Naive B cell (primary cell): ENCODE data around the gene HELLS. TPM values are rescaled to one million over a fixed set of nuclear protein-coding genes. Genes with fewer than 3 reads are reported as not detected.
"Not testable (repeated sequence)": the region's sequence is repeated elsewhere in the genome, so short reads cannot be mapped to it uniquely, and the experiment has no call there.

Experiments used
- ATAC-seq, 2 donors: fragments of 150-1000 bp; cut with Tn5 transposase; 2 replicates each; pipeline ENCODE4 v1.10.0; 2021; ENCODE audit warnings: low read depth in 2 of 2, mild to moderate bottlenecking in 2 of 2, moderate library complexity in 2 of 2
- DNase-seq: peaks from one replicate; pipeline ENCODE4 v3.0.0; 2022
- H3K27ac Mint-ChIP-seq, 6 donors: one replicate each; pipeline ENCODE4 v1.8.0; 2020 to 2022; ENCODE audit warnings: mild to moderate bottlenecking in 6 of 6, mixed read lengths in 6 of 6, moderate library complexity in 5 of 6, inconsistent platforms in 2 of 6
- H3K27me3 Mint-ChIP-seq, 3 donors: one replicate each; pipeline ENCODE4 v1.8.0; 2021 to 2022; ENCODE audit warnings: mixed read lengths in 3 of 3, mild to moderate bottlenecking in 1 of 3
- H3K36me3 Mint-ChIP-seq, 2 donors: one replicate each; pipeline ENCODE4 v1.8.0; 2020 to 2022; ENCODE audit warnings: mixed read lengths in 2 of 2, inconsistent platforms in 1 of 2, mild to moderate bottlenecking in 1 of 2
- H3K4me1 Mint-ChIP-seq, 3 donors: one replicate each; pipeline ENCODE4 v1.8.0; 2020 to 2022; ENCODE audit warnings: mixed read lengths in 3 of 3, inconsistent platforms in 1 of 3, mild to moderate bottlenecking in 1 of 3, moderate library complexity in 1 of 3
- H3K4me3 Mint-ChIP-seq, 8 donors: one replicate each; pipeline ENCODE4 v1.8.0; 2020 to 2022; ENCODE audit warnings: mild to moderate bottlenecking in 8 of 8, mixed read lengths in 8 of 8, moderate library complexity in 8 of 8, inconsistent platforms in 2 of 8
- H3K9me3 Mint-ChIP-seq, 7 donors: one replicate each; pipeline ENCODE4 v1.8.0; 2020 to 2022; ENCODE audit warnings: mixed read lengths in 7 of 7, mild to moderate bottlenecking in 5 of 7, inconsistent platforms in 2 of 7, moderate library complexity in 1 of 7
- polyA plus RNA-seq, 6 donors: library from polyadenylated mRNA; unstranded; fragments of 300-500 nt; fragmentation: Illumina TruSeq; gene quantifications; one replicate each; pipeline ENCODE4 v1.2.3, GENCODE V29; 2021; ENCODE audit warnings: low read depth in 6 of 6

HELLS gene
- polyA plus RNA-seq, 6 donors from 2014 or later: 0.41 to 10.0 (median 6.7) TPM

DNA sequence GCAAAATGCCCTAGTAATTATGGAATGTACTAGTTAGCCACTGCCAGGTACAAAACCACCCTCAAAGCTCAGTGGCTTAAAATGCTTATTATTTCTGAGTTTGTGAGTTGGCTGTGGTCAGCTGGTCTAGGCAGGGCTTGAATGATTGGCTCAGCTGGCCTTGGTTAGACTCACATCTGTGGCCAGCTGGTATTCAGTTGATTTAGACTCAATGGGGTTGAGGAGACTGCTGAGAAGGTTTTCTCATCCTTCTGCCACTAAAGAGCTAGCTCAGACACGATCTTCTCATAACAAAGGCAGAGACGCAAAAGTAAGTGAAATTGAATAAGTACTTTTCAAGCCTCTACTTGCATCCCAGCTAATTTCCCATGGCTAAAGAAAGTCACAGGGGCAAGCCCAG, 80.9 kb downstream of the HELLS start:
- no peaks in the 10 kb centered on the region for H3K9me3 Mint-ChIP-seq
- no peak for DNase-seq
- peaks cover 0 to 4% (median 0%) of the 10 kb centered on the region in 3 donors for H3K27me3 Mint-ChIP-seq

DNA sequence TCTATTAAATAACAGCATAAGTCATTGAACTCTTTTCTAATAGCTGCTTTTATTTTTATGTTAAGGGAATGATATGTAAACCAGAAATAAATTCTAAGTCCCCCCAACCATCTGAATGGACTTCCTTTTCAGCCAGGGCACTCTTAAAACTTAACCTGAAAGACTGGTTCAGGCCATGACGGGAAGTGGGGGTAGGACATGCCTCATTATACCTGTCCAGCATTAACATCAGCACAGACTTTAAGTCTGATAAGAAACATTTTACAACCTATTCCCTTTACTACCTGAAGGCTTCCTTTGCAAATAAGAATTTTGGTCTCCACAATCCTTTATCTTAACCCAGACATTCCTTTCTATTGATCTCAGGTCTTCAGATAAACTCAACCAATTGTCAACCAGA, 81.9 kb downstream of the HELLS start:
- Mint-ChIP-seq H3K4me1 (peaks cover 0 to 8% (median 0%) of the 10 kb centered on the region in 3 donors), H3K9me3 (peaks cover 0 to 5% (median 3%) of the 10 kb centered on the region in 7 donors), H3K27me3 (peaks cover 0 to 4% (median 0%) of the 10 kb centered on the region in 3 donors), H3K36me3 (no peaks in the 10 kb centered on the region), H3K4me3 (no peak overlapping the region), H3K27ac (no peak overlapping the region)
- ATAC-seq (no peak), DNase-seq (no peak)

More for the DNA sequence above, 80.9 kb downstream of the HELLS start:
- Mint-ChIP-seq H3K4me1 (peaks cover 0 to 1% (median 0%) of the 10 kb centered on the region in 3 donors), H3K4me3 (no peak overlapping the region), H3K36me3 (no peaks in the 10 kb centered on the region), H3K27ac (no peak overlapping the region)
- ATAC-seq: no peak

DNA sequence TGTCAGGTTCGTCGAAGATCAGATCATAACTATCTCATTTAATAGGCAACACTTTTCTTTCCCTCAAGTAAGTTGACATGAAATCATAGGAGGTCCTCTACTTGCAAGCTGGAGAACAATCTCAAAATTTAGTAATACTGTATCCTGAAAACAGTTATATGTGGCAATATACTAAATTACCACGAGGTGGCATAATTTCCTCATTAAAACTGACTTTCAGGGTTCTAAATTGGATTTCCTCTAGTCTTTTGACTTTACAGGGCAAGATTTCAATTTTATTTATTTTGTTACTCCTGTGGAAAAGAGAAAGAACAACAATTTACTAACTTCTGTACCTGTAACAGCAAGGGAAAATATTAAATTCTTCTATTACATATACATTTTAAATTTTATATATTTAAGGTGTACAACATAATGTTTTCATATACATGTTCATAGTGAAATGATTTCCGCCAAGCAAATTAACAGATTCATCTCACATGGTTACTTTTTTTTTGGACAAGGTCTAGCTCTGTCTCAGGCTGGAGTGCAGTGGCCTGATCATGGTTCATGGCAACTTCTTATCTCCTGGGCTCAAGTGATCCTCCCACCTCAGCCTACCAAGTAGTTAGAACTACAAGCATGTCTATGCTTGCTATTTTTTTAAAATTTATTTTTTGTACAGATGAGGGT, 84.6 kb downstream of the HELLS start:
- H3K36me3 Mint-ChIP-seq: no peaks in the 10 kb centered on the region
- H3K4me3 Mint-ChIP-seq: no peak overlapping the region
- peaks cover 0 to 8% (median 0%) of the 10 kb centered on the region in 3 donors for H3K4me1 Mint-ChIP-seq
- peak overlapping the region in 1 of 6 donors; percentile 19 for H3K27ac Mint-ChIP-seq
- peaks cover 0 to 4% (median 0%) of the 10 kb centered on the region in 3 donors for H3K27me3 Mint-ChIP-seq
- DNase-seq (no peak), ATAC-seq (no peak)
- H3K9me3 Mint-ChIP-seq: peaks cover 0 to 23% (median 12%) of the 10 kb centered on the region in 7 donors

DNA sequence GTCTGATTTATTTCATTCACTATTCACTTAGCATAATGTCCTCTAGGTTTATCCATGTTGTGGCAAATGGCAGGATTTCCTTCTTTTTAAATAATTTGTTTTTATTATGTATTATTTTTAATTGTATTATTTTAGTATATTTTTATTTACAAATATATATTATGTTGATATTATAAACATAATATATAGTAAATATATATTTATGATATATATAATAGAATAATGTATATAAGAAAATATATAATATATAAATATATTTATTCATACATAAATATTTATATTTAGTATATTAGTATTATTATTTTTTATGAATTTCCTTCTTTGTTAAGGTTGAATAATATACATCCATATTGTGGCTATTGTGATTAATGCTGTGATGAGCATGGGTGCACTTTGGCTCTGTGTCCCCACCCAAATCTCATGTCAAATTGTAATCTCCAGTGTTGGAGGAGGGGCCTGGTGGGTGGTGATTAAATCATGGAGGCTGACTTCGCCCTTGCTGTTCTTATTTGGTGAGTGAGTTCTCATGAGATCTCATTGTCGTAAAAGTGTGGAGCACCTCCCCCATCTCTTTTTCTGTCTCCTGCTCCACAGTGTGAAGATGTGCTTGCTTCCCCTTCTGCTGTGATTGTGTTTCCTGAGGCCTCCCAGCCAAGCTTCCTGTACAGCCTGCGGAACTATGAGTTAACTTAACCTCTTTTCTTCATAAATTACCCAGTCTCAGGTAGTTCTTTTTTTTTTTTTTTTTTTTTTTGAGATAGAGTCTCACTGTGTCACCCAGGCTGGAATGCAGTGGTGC, 85.7 kb downstream of the HELLS start:
- Mint-ChIP-seq H3K36me3 (no peaks in the 10 kb centered on the region), H3K27me3 (peaks cover 0 to 4% (median 0%) of the 10 kb centered on the region in 3 donors), H3K9me3 (peaks cover 0 to 29% (median 16%) of the 10 kb centered on the region in 7 donors), H3K27ac (peak overlapping the region in 1 of 6 donors; percentile 81), H3K4me1 (peaks cover 0 to 8% (median 0%) of the 10 kb centered on the region in 3 donors), H3K4me3 (no peak overlapping the region)
- no peak for ATAC-seq
- no peak for DNase-seq

DNA sequence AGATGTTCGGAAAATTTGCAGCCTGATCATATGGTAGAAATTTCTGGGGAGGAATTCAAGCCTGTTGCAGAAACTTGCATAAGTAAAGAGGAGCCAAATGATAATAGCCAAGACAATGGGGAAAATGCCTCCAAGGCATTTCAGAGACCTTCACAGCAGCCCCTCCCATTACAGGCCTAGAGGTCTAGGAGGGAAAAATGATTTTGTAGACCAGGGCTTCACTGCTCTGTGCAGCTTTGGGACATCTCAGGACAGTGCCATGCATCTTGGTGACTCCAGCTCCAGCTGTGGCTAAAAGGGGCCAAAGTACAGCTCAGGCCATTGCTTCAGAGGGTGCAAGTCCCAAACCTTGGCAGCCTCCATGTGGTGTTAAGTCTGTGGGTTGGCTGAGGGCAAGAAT, 87.4 kb downstream of the HELLS start:
- H3K36me3 Mint-ChIP-seq: peaks cover 5 to 7% of the 10 kb centered on the region in 2 donors
- H3K4me3 Mint-ChIP-seq: no peak overlapping the region
- peaks cover 1 to 38% (median 28%) of the 10 kb centered on the region in 7 donors for H3K9me3 Mint-ChIP-seq
- H3K27ac Mint-ChIP-seq: no peak overlapping the region
- peaks cover 0 to 4% (median under 1%) of the 10 kb centered on the region in 3 donors for H3K27me3 Mint-ChIP-seq
- ATAC-seq (no peak), DNase-seq (no peak)
- H3K4me1 Mint-ChIP-seq: peaks cover 0 to 8% (median 0%) of the 10 kb centered on the region in 3 donors

DNA sequence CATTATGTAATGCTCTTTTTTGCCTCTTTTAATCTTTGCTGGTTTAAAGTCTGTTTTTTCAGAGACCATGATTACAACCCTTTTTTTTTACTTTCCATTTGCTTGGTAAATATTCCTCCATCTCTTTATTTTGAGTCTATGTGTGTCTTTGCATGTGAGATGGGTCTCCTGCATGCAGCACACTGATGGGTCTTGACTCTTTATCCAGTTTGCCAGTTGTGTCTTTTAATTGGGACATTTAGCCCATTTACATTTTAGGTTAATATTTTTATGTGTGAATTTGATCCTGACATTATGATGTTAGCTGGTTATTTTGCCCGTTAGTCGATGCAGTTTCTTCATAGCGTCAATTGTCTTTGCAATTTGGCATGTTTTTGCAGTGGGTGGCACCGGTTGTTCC, 92.5 kb downstream of the HELLS start:
- not testable (repeated sequence) for DNase-seq, H3K27ac Mint-ChIP-seq, ATAC-seq, H3K4me1 Mint-ChIP-seq, H3K4me3 Mint-ChIP-seq, H3K27me3 Mint-ChIP-seq
- H3K36me3 Mint-ChIP-seq: peaks cover 18 to 21% of the 10 kb centered on the region in 2 donors
- H3K9me3 Mint-ChIP-seq: peaks cover 9 to 47% (median 34%) of the 10 kb centered on the region in 7 donors

DNA sequence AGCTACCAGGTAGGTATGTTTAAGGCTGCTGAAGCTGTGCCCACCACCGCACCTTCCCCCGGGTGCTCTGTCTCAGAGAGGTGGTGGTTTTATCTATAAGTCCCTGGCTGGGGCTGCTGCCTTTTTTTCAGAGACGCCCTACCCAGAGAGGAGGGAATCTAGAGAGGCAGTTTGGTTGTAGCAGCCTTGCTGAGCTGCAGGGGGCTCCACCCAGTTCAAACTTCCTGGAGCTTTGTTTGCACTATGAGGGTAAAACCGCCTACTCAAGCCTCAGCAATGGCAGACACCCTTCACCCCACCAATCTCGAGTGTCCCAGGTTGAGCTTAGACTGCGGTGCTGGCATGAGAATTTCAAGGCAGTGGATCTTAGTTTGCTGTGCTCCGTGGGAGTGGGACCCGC, 94.3 kb downstream of the HELLS start:
- ATAC-seq (no peak), DNase-seq (no peak)
- no peaks in the 10 kb centered on the region for H3K4me1 Mint-ChIP-seq
- H3K36me3 Mint-ChIP-seq: peaks cover 18 to 21% of the 10 kb centered on the region in 2 donors
- H3K27ac Mint-ChIP-seq: no peak overlapping the region
- peaks cover 0 to 8% (median 4%) of the 10 kb centered on the region in 3 donors for H3K27me3 Mint-ChIP-seq
- H3K9me3 Mint-ChIP-seq: peaks cover 9 to 38% (median 28%) of the 10 kb centered on the region in 7 donors
- no peak overlapping the region for H3K4me3 Mint-ChIP-seq

DNA sequence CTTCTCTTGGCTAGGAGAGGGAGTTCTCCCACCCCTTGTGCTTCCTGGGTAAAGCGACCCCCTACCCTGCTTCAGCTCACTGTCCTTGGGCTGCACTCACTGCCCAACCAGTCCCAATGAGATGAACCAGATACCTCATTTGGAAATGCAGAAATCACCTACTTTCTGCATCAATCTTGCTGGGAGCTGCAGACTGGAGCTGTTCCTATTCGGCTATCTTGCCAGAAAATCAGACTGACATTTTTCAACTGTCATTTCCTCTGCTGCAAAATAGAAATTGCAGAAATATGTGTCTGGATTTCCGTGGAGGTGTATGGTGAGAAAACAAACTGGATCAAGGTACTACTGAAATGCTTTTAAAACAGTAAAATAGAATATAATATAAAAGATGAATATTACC, 95.0 kb downstream of the HELLS start:
- ATAC-seq: no peak
- H3K4me1 Mint-ChIP-seq: no peaks in the 10 kb centered on the region
- H3K27ac Mint-ChIP-seq: no peak overlapping the region
- peaks cover 0 to 8% (median 4%) of the 10 kb centered on the region in 3 donors for H3K27me3 Mint-ChIP-seq
- H3K4me3 Mint-ChIP-seq: no peak overlapping the region
- H3K9me3 Mint-ChIP-seq: peaks cover 9 to 38% (median 28%) of the 10 kb centered on the region in 7 donors
- H3K36me3 Mint-ChIP-seq: peaks cover 18 to 21% of the 10 kb centered on the region in 2 donors
- DNase-seq: no peak

DNA sequence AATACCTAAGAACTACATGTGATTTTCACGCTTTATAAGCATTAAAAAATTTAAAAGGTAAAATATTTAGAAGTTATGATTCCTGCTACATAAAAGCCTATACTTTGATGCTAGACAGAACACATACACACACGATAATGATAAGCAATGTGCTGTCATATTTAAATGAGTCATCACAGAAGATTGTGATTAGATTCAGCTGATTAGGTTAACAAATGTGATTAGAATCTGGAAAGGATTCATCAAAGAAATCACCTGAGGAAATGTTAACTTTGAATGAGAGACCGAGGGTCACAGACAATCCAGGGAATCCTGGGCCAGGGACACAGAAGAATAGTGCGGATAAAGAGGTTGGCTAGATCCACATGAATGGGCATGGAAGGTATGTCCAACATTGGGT, 95.9 kb downstream of the HELLS start:
- ATAC-seq: no peak
- Mint-ChIP-seq H3K27ac (no peak overlapping the region), H3K9me3 (peaks cover 9 to 38% (median 24%) of the 10 kb centered on the region in 7 donors), H3K4me1 (no peaks in the 10 kb centered on the region), H3K27me3 (peaks cover 0 to 8% (median 4%) of the 10 kb centered on the region in 3 donors), H3K4me3 (no peak overlapping the region), H3K36me3 (peaks cover 18 to 21% of the 10 kb centered on the region in 2 donors)
- no peak for DNase-seq

DNA sequence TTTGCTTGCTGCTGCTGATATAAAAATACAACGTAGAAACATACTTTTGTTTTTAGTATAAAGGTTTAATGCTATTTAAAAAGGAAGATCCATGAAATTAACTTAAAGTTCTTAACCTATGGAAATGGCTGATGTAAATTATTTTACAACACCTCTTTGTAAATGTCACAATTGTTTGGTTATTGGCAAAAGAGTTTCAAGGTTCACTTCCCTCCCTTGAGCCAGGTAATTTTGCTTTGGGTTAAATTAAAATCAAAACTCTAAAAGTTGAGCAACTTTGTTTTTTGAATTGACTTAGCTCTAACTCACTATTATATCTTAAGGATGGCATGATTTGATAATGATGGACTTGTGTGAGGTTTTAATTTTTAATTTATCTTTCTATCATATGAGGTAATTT, 98.8 kb downstream of the HELLS start:
- peaks cover 0 to under 1% (median under 1%) of the 10 kb centered on the region in 3 donors for H3K27me3 Mint-ChIP-seq
- peaks cover 0 to 11% (median 3%) of the 10 kb centered on the region in 7 donors for H3K9me3 Mint-ChIP-seq
- DNase-seq (no peak), ATAC-seq (no peak)
- no peak overlapping the region for H3K27ac Mint-ChIP-seq
- no peak overlapping the region for H3K4me3 Mint-ChIP-seq
- H3K36me3 Mint-ChIP-seq: peaks cover under 1 to 3% of the 10 kb centered on the region in 2 donors
- no peaks in the 10 kb centered on the region for H3K4me1 Mint-ChIP-seq

DNA sequence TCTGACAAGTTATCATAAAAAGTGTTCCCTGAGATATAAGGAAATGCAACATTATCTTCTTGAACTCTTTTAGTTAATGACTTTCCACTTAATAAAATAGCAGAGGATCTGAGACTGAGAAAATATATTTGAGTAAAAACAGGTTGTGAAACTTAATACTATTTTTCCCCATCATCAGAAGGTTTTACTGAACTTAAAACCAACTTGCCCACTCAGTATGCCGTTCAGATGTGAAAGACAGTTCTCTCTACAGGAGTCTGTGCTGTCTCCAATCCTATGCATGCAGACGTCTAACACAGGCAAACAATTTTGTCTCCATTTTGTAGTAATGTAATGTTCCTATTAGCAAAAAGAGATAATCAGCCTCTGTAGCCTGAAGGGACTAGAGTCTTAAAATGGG, 99.7 kb downstream of the HELLS start:
- Mint-ChIP-seq H3K9me3 (peaks cover 0 to 2% (median 0%) of the 10 kb centered on the region in 7 donors), H3K4me3 (no peak overlapping the region), H3K36me3 (no peaks in the 10 kb centered on the region), H3K27me3 (peaks cover 0 to 8% (median 0%) of the 10 kb centered on the region in 3 donors), H3K4me1 (no peaks in the 10 kb centered on the region), H3K27ac (no peak overlapping the region)
- ATAC-seq (no peak), DNase-seq (no peak)
